CD4-positive, alpha-beta T cell (primary cell): Measurements from ENCODE around the gene DNAH11. TPM values are rescaled to one million over a fixed set of nuclear protein-coding genes. Genes with fewer than 3 reads are reported as not detected.

Source experiments
- ATAC-seq: fragments of 200-7000 bp; cut with Tn5 transposase; one replicate; pipeline ENCODE4 v1.10.0; 2022; ENCODE audit warnings: mild to moderate bottlenecking; ENCODE audit not compliant: poor library complexity
- CTCF ChIA-PET: fragments of 350-600 bp; sonication (Branson Sonifier 250); formaldehyde crosslinking; loops from one replicate; lab custom pipeline; 2021; ENCODE audit warnings: antibody characterized with exemption, inconsistent platforms; lab: Charles Lee
- POLR2A ChIA-PET: fragments of 350-600 bp; sonication (Branson Sonifier 250); formaldehyde crosslinking; loops from one replicate; lab custom pipeline; 2021; ENCODE audit warnings: antibody characterized with exemption, inconsistent platforms; lab: Charles Lee
- DNase-seq, 14 experiments: peaks; one replicate each; pipeline ENCODE4 v3.0.0-alpha.2; 2013 to 2020; ENCODE audit warnings: mixed read lengths in 2 of 14
- H3K27ac ChIP-seq, 2 donors: one replicate each; pipeline versions ENCODE4 v1.5.1 to v1.7.0; 2013; ENCODE audit warnings: low read length in 2 of 2, low read depth in 1 of 2, mild to moderate bottlenecking in 1 of 2
- H3K27me3 ChIP-seq, 2 experiments: 1 replicate in 1 of 2; 2 replicates in 1 of 2; pipeline versions ENCODE4 v1.6.1 to v1.7.0; 2013; ENCODE audit warnings: low read length in 2 of 2, control low read depth in 1 of 2, mild to moderate bottlenecking in 1 of 2, moderate library complexity in 1 of 2; ENCODE audit not compliant: insufficient read depth in 2 of 2, control insufficient read depth in 1 of 2
- H3K36me3 ChIP-seq: one replicate; pipeline ENCODE4 v1.6.1; 2013; ENCODE audit warnings: low read length, control low read depth; ENCODE audit not compliant: insufficient read depth
- H3K4me1 ChIP-seq: one replicate; pipeline ENCODE4 v1.6.1; 2013; ENCODE audit warnings: low read length, control low read depth; ENCODE audit not compliant: insufficient read depth
- H3K4me3 ChIP-seq: one replicate; pipeline ENCODE4 v1.5.1; 2013; ENCODE audit warnings: mild to moderate bottlenecking, low read length, moderate library complexity
- H3K9me3 ChIP-seq, 2 experiments: 1 replicate in 1 of 2; 2 replicates in 1 of 2; pipeline versions ENCODE4 v1.6.1 to v1.7.0; 2013; ENCODE audit warnings: low read length in 2 of 2, mild to moderate bottlenecking in 2 of 2, control low read depth in 1 of 2, moderate library complexity in 1 of 2; ENCODE audit not compliant: control insufficient read depth in 1 of 2, insufficient read depth in 1 of 2
- H3K27ac Mint-ChIP-seq: one replicate; pipeline ENCODE4 v1.8.0; 2020; ENCODE audit warnings: mixed read lengths
- H3K27me3 Mint-ChIP-seq: one replicate; pipeline ENCODE4 v1.8.0; 2021; ENCODE audit warnings: mixed read lengths
- H3K36me3 Mint-ChIP-seq: one replicate; pipeline ENCODE4 v1.8.0; 2021; ENCODE audit warnings: low read depth, mixed read lengths
- H3K4me1 Mint-ChIP-seq: one replicate; pipeline ENCODE4 v1.8.0; 2021; ENCODE audit warnings: low read depth, mixed read lengths
- H3K4me3 Mint-ChIP-seq: one replicate; pipeline ENCODE4 v1.8.0; 2020; ENCODE audit warnings: mild to moderate bottlenecking, mixed read lengths
- H3K9me3 Mint-ChIP-seq: one replicate; pipeline ENCODE4 v1.8.0; 2020; ENCODE audit warnings: mixed read lengths
- intact Hi-C, 2 experiments: fragments of 100-400 bp; cut with DNase I in 1 of 2; cut with micrococcal nuclease in 1 of 2; formaldehyde crosslinking; loops; one replicate each; pipeline versions ENCODE4 v1.15.1 to v1.9.0; 2023 to 2025; cut with DNase I, micrococcal nuclease
- total RNA-seq, 174 experiments: library from RNA in 2 of 174; stranded (reverse) in 2 of 174; gene quantifications; one replicate each; pipeline ENCODE4 v1.2.3 and lab custom pipeline; 2021 to 2026
- TF ChIP-seq, protein P1 (sequence below): fragments of 200-600 bp; IDR thresholded peaks from one replicate; pipeline ENCODE4 v1.8.0; 2022; ENCODE audit warnings: antibody characterized with exemption, mild to moderate bottlenecking

The DNAH11 gene
- total RNA-seq, 2 experiments from 2014 or later: 0.11 TPM; not detected in 1

DNA sequence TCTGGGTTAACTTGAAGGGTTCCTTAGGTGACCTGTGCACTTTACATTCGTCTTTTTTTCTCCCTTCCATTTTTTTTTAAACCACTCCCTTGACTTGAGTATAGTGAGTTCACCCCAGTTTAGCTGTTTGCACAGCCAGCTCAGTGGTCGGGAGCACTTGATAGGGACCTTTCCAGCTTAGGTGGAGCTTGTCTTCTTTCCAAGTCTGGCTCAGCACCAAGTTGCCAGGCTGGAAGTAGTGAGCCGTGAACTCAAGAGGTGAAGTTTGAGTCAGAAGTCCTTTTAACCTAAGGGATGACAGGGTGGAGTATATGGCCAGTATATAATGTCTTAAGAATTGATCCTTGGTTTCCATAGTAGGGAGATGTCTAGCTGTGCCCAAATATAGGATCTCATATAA is 7.2 kb downstream of the DNAH11 start:
- Histone ChIP-seq H3K27me3 (peaks cover 5 to 8% of the 10 kb centered on the region in 2 experiments), H3K36me3 (no peaks in the 10 kb centered on the region), H3K9me3 (no peaks in the 10 kb centered on the region), H3K27ac (no peak overlapping the region), H3K4me1 (no peaks in the 10 kb centered on the region), H3K4me3 (no peak overlapping the region)
- Mint-ChIP-seq H3K27me3 (peaks cover 37% of the 10 kb centered on the region), H3K4me3 (no peak overlapping the region), H3K9me3 (no peaks in the 10 kb centered on the region), H3K27ac (no peak overlapping the region), H3K36me3 (no peaks in the 10 kb centered on the region), H3K4me1 (no peaks in the 10 kb centered on the region)
- TF ChIP-seq, protein P1, sequence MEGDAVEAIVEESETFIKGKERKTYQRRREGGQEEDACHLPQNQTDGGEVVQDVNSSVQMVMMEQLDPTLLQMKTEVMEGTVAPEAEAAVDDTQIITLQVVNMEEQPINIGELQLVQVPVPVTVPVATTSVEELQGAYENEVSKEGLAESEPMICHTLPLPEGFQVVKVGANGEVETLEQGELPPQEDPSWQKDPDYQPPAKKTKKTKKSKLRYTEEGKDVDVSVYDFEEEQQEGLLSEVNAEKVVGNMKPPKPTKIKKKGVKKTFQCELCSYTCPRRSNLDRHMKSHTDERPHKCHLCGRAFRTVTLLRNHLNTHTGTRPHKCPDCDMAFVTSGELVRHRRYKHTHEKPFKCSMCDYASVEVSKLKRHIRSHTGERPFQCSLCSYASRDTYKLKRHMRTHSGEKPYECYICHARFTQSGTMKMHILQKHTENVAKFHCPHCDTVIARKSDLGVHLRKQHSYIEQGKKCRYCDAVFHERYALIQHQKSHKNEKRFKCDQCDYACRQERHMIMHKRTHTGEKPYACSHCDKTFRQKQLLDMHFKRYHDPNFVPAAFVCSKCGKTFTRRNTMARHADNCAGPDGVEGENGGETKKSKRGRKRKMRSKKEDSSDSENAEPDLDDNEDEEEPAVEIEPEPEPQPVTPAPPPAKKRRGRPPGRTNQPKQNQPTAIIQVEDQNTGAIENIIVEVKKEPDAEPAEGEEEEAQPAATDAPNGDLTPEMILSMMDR: no peak
- intact Hi-C loops: no loop called here
- ATAC-seq (no peak), DNase-seq (no peak)
- CTCF ChIA-PET: no interaction called here
- POLR2A ChIA-PET: no interaction called here

DNA sequence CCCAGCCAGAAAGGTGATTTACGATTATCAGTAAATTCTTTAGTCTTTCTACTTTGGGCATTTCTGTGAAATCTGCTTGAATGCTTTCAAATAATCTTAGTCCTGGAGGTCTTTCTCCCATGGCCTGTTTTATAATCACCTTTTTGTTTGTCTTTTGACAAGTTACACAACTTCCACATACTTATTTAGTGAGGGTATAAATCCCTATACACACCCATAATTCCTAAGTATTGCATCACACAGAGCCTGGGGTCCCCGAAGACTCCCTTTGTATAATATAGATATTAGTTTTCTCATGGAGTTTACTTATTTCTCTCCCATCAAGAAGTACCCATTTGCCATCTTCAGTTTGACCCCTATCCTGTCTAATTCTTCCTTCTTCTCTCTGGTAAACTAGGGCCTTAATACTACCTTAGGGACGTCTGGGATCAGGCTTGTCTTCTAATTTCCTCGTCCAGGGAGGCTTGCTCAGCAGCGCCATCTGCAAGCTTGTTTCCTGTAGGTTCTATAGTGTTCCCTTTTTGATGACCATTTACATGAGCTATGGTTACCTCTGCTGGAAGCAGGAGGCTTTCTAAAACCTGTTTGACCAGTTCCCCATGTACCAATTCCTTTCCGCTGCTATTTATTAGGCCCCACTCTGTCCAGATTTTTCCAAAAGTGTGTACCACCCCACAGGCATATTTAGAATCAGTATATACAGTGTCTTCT is 8.1 kb downstream of the DNAH11 start:
- H3K4me1 Mint-ChIP-seq: no peaks in the 10 kb centered on the region
- TF ChIP-seq, protein P1: no peak
- H3K9me3 Mint-ChIP-seq: no peaks in the 10 kb centered on the region
- Histone ChIP-seq H3K27me3 (peaks cover under 1 to 8% of the 10 kb centered on the region in 2 experiments), H3K4me1 (no peaks in the 10 kb centered on the region), H3K27ac (no peak overlapping the region), H3K4me3 (no peak overlapping the region), H3K36me3 (no peaks in the 10 kb centered on the region), H3K9me3 (no peaks in the 10 kb centered on the region)
- H3K4me3 Mint-ChIP-seq: no peak overlapping the region
- intact Hi-C loops: no loop called here
- no peak overlapping the region for H3K27ac Mint-ChIP-seq
- no peak for DNase-seq
- ATAC-seq: no peak
- ChIA-PET CTCF (no interaction called here), POLR2A (no interaction called here)
- no peaks in the 10 kb centered on the region for H3K36me3 Mint-ChIP-seq
- H3K27me3 Mint-ChIP-seq: peaks cover 29% of the 10 kb centered on the region

DNA sequence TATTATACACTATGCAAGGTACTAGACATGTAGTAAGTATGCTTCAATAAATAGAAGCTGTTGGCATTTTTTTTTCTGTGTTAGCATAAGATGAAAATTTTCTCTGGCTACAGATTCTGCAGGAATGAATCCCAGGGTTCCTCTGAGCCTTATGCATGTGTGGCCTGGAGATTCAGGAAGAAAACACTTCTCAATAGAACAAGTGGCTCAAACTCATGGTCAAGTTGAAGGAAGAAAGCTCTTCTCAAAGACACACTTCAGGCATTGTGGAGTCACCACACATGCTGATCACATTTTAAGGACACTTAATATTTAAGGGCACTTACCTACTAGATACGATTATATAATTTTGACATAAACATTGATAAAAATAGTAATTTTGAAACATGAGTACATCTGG is 19.5 kb downstream of the DNAH11 start:
- no peaks in the 10 kb centered on the region for H3K27me3 ChIP-seq
- Mint-ChIP-seq H3K4me1 (no peaks in the 10 kb centered on the region), H3K9me3 (no peaks in the 10 kb centered on the region), H3K27ac (no peak overlapping the region), H3K4me3 (no peak overlapping the region), H3K27me3 (no peaks in the 10 kb centered on the region), H3K36me3 (no peaks in the 10 kb centered on the region)
- H3K27ac ChIP-seq: no peak overlapping the region
- ATAC-seq (no peak), DNase-seq (no peak)
- H3K36me3 ChIP-seq: no peaks in the 10 kb centered on the region
- ChIA-PET POLR2A (no interaction called here), CTCF (no interaction called here)
- H3K4me3 ChIP-seq: no peak overlapping the region
- intact Hi-C loops: no loop called here
- H3K9me3 ChIP-seq: no peaks in the 10 kb centered on the region
- TF ChIP-seq, protein P1: no peak
- H3K4me1 ChIP-seq: no peaks in the 10 kb centered on the region
